Measurements from ENCODE around the gene MED15. TPM values are rescaled to one million over a fixed set of nuclear protein-coding genes. Genes with fewer than 3 reads are reported as not detected.
"Not testable (repeated sequence)": the region's sequence is repeated elsewhere in the genome, so short reads cannot be mapped to it uniquely, and the experiment has no call there.

MED15 gene
- total and polyA plus RNA-seq, 12 donors: 33.8 to 66.8 (median 40.9) TPM

GRCh38 chr22:20533879-20534265 lies 26.5 kb downstream of the MED15 start:
- peaks cover 48 to 87% (median 76%) of the 10 kb centered on the region in 9 donors for H3K4me1 ChIP-seq
- H3K9me3 ChIP-seq: no peaks in the 10 kb centered on the region
- no peaks in the 10 kb centered on the region for H3K27me3 ChIP-seq
- DNase-seq: no peak
- peak overlapping the region in 6 of 10 donors; percentile 21 to 82 (median 50) for H3K27ac ChIP-seq
- WGBS, 2 donors: 27 to 32% methylated on average over 3 of the region's 3 CpGs
- peaks cover 0 to 65% (median 7%) of the 10 kb centered on the region in 9 donors for H3K36me3 ChIP-seq
- intact Hi-C loops (cut with DNase I): no loop called here
- ATAC-seq: no peak
- no peak for TF ChIP-seq CTCF (IDR thresholded peaks at IDR 0.05)
- no peak overlapping the region for H3K4me3 ChIP-seq

- TF ChIP-seq CTCF (IDR thresholded peaks at IDR 0.05): no peak
- Histone ChIP-seq H3K4me1 (peaks cover 32 to 76% (median 56%) of the 10 kb centered on the region in 9 donors), H3K4me3 (no peak overlapping the region), H3K27ac (peak overlapping the region in 8 of 10 donors; percentile 9 to 69 (median 50)), H3K9me3 (no peaks in the 10 kb centered on the region), H3K36me3 (peaks cover 0 to 75% (median 16%) of the 10 kb centered on the region in 9 donors), H3K27me3 (no peaks in the 10 kb centered on the region)
- intact Hi-C loops (cut with DNase I): no loop called here
- 52 to 63% methylated on average over 12 of the region's 12 CpGs for WGBS, 2 donors
- ATAC-seq: peak in 7 of 8 donors; percentile 55 to 79 (median 66)
- DNase-seq: peak; percentile 50 to 67
Measured at GRCh38 chr22:20536590-20537324, 29.3 kb downstream of the MED15 start.

DNA sequence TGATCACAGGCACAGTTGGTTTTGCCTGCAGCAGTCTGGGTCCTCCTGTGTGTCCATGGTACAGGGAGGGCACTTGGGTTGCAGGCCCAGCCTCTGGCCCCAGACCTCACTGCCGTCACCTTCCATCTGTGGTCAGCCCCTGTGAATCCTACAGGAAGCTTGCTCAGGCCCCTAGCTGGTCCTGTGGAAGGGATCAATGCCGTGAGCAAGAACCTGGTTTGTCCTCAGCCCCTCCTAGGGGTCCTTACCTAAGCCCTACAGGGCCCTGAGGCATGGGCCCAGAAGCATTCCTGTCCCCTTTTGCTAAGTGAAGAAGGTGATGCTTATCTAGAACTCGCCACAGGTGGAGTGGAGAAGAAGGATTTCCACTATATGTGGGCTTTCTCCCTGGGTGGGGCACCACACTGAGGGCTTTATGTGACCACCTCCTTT lies 29.9 kb downstream of the MED15 start:
- H3K27ac ChIP-seq: peak overlapping the region in 6 of 10 donors; percentile 13 to 69 (median 50)
- H3K9me3 ChIP-seq: no peaks in the 10 kb centered on the region
- ATAC-seq (peak in 1 of 8 donors; percentile 9), DNase-seq (no peak)
- peaks cover 26 to 70% (median 51%) of the 10 kb centered on the region in 9 donors for H3K4me1 ChIP-seq
- peaks cover 0 to 81% (median 16%) of the 10 kb centered on the region in 9 donors for H3K36me3 ChIP-seq
- no peak for TF ChIP-seq CTCF (IDR thresholded peaks at IDR 0.05)
- intact Hi-C loops (cut with DNase I): no loop called here
- H3K4me3 ChIP-seq: no peak overlapping the region
- H3K27me3 ChIP-seq: no peaks in the 10 kb centered on the region
- 88 to 93% methylated on average over 3 of the region's 3 CpGs for WGBS, 2 donors

- DNase-seq (no peak), ATAC-seq (no peak)
- intact Hi-C loops (cut with DNase I): no loop called here
- 91 to 96% methylated on average over 7 of the region's 7 CpGs for WGBS, 2 donors
- TF ChIP-seq CTCF (IDR thresholded peaks at IDR 0.05): no peak
- Histone ChIP-seq H3K27me3 (no peaks in the 10 kb centered on the region), H3K9me3 (no peaks in the 10 kb centered on the region), H3K36me3 (peaks cover 0 to 85% (median 16%) of the 10 kb centered on the region in 9 donors), H3K27ac (peak overlapping the region in 1 of 10 donors; percentile 69), H3K4me3 (no peak overlapping the region), H3K4me1 (peaks cover 19 to 63% (median 44%) of the 10 kb centered on the region in 9 donors)
Measured at GRCh38 chr22:20537983-20538382, 30.6 kb downstream of the MED15 start.

- Histone ChIP-seq H3K4me1 (peaks cover 10 to 55% (median 35%) of the 10 kb centered on the region in 9 donors), H3K36me3 (peaks cover 0 to 81% (median 16%) of the 10 kb centered on the region in 9 donors)
- intact Hi-C loops (cut with DNase I); H3K27me3 ChIP-seq; H3K27ac ChIP-seq; H3K4me3 ChIP-seq; H3K9me3 ChIP-seq; DNase-seq; ATAC-seq: not testable (repeated sequence)
- WGBS, 2 donors: 96 to 99% methylated on average over 8 of the region's 8 CpGs
Measured at GRCh38 chr22:20538875-20539274, 31.5 kb downstream of the MED15 start.
